ENCODE data around the gene FOXQ1.

FOXQ1 gene

GRCh38 chr6:1348675-1349074 is 36.8 kb downstream of the FOXQ1 start:
- TF ChIP-seq GATA2 (IDR thresholded peaks at IDR 0.05; ENCODE audit: low read depth, low read length) (no peak), GATA3 (IDR thresholded peaks at IDR 0.05; ENCODE audit: low read depth, low read length) (no peak)

- no peak for TF ChIP-seq GATA3 (IDR thresholded peaks at IDR 0.05; ENCODE audit: low read depth, low read length)
- TF ChIP-seq GATA2 (IDR thresholded peaks at IDR 0.05; ENCODE audit: low read depth, low read length), result no peak
Measured at GRCh38 chr6:1349655-1350054, 37.8 kb downstream of the FOXQ1 start.

- TF ChIP-seq GATA3 (IDR thresholded peaks at IDR 0.05; ENCODE audit: low read depth, low read length), result no peak
- TF ChIP-seq GATA2 (IDR thresholded peaks at IDR 0.05; ENCODE audit: low read depth, low read length), result no peak
Measured at GRCh38 chr6:1351381-1352008, 39.6 kb downstream of the FOXQ1 start.

GRCh38 chr6:1362643-1363042 is 50.7 kb downstream of the FOXQ1 start:
- no peak for TF ChIP-seq GATA2 (IDR thresholded peaks at IDR 0.05; ENCODE audit: low read depth, low read length)
- TF ChIP-seq GATA3 (IDR thresholded peaks at IDR 0.05; ENCODE audit: low read depth, low read length), result no peak

- TF ChIP-seq GATA3 (IDR thresholded peaks at IDR 0.05; ENCODE audit: low read depth, low read length) (no peak), GATA2 (IDR thresholded peaks at IDR 0.05; ENCODE audit: low read depth, low read length) (no peak)
Measured at GRCh38 chr6:1363298-1363697, 51.4 kb downstream of the FOXQ1 start.

GRCh38 chr6:1363729-1364572 is 52.1 kb downstream of the FOXQ1 start:
- TF ChIP-seq GATA2 (IDR thresholded peaks at IDR 0.05; ENCODE audit: low read depth, low read length) (no peak), GATA3 (IDR thresholded peaks at IDR 0.05; ENCODE audit: low read depth, low read length) (no peak)

Measured in SH-SY5Y (cell line).